BJ (cell line): Measurements from ENCODE around the gene MAMDC4. TPM values are rescaled to one million over a fixed set of nuclear protein-coding genes. Genes with fewer than 3 reads are reported as not detected.

Experiments used
- CTCF ChIA-PET: fragments of 350-600 bp; formaldehyde crosslinking; extraction: SDS; loops from one replicate; lab custom pipeline; 2021; ENCODE audit warnings: antibody characterized with exemption, inconsistent platforms; lab: Yijun Ruan, JAX
- POLR2A ChIA-PET: fragments of 300-600 bp; sonication (Branson Sonifier 250); formaldehyde crosslinking; extraction: SDS; loops from one replicate; lab custom pipeline; 2021; ENCODE audit warnings: antibody characterized with exemption; lab: Charles Lee
- DNase-seq: peaks from one replicate; pipeline ENCODE4 v3.0.0-alpha.2; 2011; ENCODE audit warnings: low read depth
- H3K27me3 ChIP-seq: 2 replicates; pipeline ENCODE4 v1.6.0; 2011; ENCODE audit warnings: low read length; ENCODE audit not compliant: control insufficient read depth, insufficient read depth
- H3K36me3 ChIP-seq: 2 replicates; pipeline ENCODE4 v1.5.1; 2011; ENCODE audit warnings: low read length; ENCODE audit not compliant: control insufficient read depth, insufficient read depth
- H3K4me3 ChIP-seq: 2 replicates; pipeline ENCODE4 v1.5.1; 2011; ENCODE audit warnings: low read depth, mild to moderate bottlenecking, control low read depth, low read length
- polyA plus RNA-seq: library from polyadenylated mRNA; depleted of rRNA; stranded (reverse); fragments of >200 nt; gene quantifications from 2 replicates; pipeline ENCODE4 v1.2.3, GENCODE V29; 2011
- TF ChIP-seq, protein P1 (sequence below): IDR thresholded peaks from 2 replicates; pipeline ENCODE4 v1.5.1; 2011; ENCODE audit warnings: low read depth, mild to moderate bottlenecking, control low read depth, inconsistent platforms, low read length, moderate library complexity; ENCODE audit not compliant: insufficient read depth

Gene MAMDC4
- polyA plus RNA-seq, 1 experiment = 1.6 TPM

DNA sequence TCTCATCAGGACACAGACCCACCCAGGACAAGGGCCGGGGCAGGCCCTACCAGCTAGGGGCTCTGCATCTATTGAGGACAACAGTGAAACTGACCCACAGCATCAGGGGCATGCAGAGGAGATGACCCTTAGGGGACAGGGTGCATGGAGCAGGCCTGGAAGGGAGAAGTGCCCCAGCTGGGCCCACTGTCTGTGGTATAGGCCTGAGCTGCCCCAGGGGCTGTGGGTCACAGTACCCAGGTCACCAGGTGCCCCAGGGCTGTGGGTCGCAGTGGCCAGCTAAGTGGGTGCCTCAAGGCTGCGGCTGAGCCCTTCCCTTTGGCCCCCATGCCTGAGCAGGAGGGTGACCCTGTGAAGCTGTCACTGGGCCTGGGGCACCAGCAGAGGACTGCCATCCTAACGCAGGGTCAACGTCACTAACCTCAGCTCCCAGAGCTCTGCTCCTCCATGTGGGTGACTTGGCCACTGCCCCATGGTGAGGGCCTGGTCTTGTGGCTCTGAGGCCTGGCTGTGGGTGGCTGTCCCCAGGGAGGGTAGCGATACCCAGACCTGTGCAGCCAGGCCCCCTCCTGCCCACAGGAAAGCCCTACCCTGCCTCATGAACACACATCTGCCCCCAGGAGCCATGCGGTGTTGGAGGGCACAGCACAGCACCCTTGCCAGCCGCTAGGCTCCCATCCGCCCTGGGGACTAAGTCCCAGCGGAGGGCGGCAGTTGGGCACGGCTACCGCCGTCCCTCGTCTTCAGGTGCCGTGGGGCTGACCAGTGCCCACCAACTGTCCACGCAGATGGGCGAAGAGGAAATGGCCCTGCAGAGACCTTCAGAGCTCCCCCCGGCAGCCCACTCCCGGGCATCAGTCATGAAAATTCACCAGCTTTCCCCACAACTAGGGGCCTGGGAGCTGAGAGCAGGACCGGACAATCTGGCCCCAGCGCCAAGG lies 9.1 kb downstream of the MAMDC4 start:
- ChIA-PET CTCF (interaction anchor here (0.5 to 1.3 kb wide), 3 partner anchors 11 to 28 kb away, joined by 3 to 4 read pairs (median 3); no protein-coding TSS in a partner anchor), POLR2A (no interaction called here)
- TF ChIP-seq, protein P1, sequence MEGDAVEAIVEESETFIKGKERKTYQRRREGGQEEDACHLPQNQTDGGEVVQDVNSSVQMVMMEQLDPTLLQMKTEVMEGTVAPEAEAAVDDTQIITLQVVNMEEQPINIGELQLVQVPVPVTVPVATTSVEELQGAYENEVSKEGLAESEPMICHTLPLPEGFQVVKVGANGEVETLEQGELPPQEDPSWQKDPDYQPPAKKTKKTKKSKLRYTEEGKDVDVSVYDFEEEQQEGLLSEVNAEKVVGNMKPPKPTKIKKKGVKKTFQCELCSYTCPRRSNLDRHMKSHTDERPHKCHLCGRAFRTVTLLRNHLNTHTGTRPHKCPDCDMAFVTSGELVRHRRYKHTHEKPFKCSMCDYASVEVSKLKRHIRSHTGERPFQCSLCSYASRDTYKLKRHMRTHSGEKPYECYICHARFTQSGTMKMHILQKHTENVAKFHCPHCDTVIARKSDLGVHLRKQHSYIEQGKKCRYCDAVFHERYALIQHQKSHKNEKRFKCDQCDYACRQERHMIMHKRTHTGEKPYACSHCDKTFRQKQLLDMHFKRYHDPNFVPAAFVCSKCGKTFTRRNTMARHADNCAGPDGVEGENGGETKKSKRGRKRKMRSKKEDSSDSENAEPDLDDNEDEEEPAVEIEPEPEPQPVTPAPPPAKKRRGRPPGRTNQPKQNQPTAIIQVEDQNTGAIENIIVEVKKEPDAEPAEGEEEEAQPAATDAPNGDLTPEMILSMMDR = no peak
- no peak for DNase-seq
- no peaks in the 10 kb centered on the region for H3K27me3 ChIP-seq
- H3K4me3 ChIP-seq = no peak overlapping the region
- peaks cover 27% of the 10 kb centered on the region for H3K36me3 ChIP-seq

DNA sequence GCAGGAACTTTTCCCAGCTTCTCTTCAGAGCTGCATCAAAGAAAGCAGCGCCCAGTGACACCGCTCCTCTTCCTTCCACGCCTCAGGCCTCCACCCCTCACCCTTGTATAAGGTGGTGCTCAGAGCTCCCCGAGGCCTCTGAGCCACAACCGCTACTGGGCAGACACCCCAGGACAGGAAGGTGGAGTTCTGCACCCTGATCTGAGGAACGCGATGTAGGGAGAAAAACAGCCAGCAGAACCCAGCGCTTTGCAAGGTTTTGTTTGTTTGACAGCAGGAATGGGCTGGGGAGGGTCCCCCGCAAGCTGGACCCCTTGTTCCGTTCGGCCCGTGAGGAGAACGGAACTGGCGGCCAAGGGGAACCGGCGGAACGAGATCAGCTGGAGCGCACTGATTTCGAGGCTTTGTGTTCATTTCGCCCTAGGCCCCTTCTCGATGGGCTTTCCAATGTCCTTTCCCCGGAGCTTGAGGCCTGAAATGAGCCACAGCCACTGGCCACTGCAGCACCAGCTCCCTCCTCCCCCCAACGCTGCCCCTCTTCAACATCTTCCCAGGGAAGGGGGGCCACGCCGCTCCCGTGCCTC lies 9.8 kb downstream of the MAMDC4 start:
- TF ChIP-seq, protein P1 = no peak
- POLR2A ChIA-PET = no interaction called here
- no peak for DNase-seq
- Histone ChIP-seq H3K36me3 (peaks cover 27% of the 10 kb centered on the region), H3K4me3 (no peak overlapping the region), H3K27me3 (no peaks in the 10 kb centered on the region)
- CTCF ChIA-PET = no interaction called here

DNA sequence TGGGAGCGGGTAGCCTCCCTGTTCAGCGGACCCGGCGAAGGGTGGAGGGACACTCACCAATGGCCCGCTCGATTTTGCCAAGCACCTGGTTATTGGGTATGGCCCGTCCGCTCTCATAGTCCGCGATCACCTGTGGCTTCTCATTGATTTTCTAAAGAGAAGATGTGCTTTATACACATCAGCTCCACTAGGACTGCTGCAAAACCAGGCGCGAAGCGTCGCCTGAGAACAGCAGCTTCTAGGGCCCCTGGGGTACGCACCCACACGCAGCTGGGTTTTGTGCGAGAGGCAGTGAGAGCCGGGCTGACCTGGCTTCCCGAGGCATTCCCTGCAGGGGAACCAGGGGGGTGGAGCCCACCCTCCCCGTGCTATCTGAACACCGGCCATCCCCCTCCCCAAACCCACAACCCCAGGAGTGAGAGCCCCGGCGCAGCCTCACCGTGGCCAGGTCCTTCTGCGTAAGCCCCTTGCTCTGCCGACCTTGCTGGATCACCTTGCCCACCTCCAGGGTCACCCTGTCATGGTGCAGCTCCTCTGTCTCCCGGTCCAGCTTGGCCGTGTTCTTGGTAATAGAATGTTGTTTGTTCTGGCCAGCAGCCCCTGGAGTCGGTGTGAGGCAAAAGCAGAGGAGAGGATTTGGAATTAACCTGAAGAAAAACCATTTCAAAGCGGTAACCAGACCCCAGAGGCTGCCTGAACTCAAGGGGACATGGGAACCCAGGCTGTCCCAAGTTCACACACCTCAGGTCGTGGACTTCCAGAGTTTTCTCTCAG lies 10.9 kb downstream of the MAMDC4 start:
- H3K27me3 ChIP-seq = no peaks in the 10 kb centered on the region
- ChIA-PET POLR2A (no interaction called here), CTCF (no interaction called here)
- H3K36me3 ChIP-seq = peaks cover 26% of the 10 kb centered on the region
- TF ChIP-seq, protein P1 = no peak
- H3K4me3 ChIP-seq = no peak overlapping the region
- no peak for DNase-seq

DNA sequence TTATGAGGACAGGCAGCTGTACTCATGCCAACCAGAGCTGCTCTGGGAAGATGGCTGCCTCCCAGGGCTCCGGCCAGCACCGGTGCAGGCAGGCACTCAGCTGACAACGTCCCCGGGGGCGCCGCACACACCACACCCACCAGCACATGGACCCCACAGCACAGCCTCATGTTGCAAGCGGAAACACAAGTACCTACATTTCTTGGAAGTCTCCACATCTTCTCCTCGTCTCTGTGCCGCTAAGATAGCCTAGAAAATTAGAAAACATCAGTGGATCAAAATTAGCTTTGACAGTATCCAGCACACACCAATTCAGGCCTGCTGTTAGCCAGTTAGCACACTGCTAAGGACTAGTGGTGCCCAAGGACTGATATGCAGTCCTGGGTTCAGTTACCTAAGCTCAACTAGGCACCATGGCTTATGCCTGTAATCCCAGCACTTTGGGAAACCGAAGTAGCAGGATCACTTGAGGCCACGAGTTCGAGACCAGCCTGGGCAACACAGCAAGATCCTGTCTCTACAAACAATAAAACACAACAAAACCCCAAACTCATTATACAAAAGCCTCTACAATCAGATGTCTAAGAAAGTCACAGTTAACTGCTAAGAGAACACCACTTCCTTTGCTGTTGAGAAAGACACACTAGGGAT lies 11.6 kb downstream of the MAMDC4 start:
- H3K36me3 ChIP-seq = peaks cover 26% of the 10 kb centered on the region
- DNase-seq = no peak
- no peaks in the 10 kb centered on the region for H3K27me3 ChIP-seq
- ChIA-PET CTCF (no interaction called here), POLR2A (no interaction called here)
- TF ChIP-seq, protein P1 = no peak
- no peak overlapping the region for H3K4me3 ChIP-seq
